GM19025 (cell line): ENCODE measurements around the gene ADAM20.
"Not testable (repeated sequence)": the region's sequence is repeated elsewhere in the genome, so short reads cannot be mapped to it uniquely, and the experiment has no call there.

Experiments used
- ATAC-seq: cut with Tn5 transposase; IDR thresholded peaks from one replicate; pipeline ENCODE4 v1.9.1; 2021; ENCODE audit warnings: mild to moderate bottlenecking, low read depth, moderate library complexity; ENCODE audit not compliant: unreplicated experiment

Gene ADAM20

DNA sequence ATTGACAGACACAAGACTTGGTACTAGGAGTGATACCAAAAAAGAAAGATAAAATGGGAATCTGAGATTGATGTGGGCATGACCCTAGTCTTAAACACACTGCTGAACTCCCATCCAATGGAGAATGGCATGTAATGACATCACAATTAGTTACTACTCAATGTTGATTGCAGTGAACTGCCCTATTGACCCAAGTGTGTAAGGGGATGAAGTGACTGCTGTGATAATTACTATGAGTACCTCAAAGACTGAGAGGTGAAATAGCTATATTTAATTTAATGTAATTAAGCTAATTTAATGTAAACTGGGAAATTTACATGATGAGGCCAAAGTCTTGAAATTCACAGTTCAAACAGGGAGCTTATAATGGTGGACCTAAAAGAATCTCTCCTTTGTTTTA, at the start of gene ADAM20:
Gene ADAM20 (minus strand): TSS at position 101 of the 400 bp plus-strand sequence. CDS start 10,247 bp downstream, outside the sequence.
- no peak for ATAC-seq

DNA sequence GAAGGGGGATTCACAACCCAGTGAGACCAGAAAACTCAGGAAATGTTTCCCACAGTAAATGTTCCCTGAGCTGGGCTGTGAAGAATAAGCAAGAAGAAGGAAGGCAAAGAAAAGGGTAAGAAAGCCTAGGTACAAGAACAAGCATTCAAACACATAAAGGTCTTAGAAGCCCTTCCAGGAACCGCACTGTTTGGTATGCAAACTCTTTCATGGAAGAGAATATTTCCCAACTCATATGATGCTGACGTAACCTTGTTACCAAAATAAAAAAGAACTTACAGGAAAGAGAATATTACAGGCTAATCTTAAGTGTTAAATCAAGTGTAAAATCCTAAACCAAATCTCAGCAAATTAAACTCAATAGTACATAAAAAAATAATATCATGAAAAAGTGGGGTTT, 42.1 kb upstream of the ADAM20 start:
- no peak for ATAC-seq

DNA sequence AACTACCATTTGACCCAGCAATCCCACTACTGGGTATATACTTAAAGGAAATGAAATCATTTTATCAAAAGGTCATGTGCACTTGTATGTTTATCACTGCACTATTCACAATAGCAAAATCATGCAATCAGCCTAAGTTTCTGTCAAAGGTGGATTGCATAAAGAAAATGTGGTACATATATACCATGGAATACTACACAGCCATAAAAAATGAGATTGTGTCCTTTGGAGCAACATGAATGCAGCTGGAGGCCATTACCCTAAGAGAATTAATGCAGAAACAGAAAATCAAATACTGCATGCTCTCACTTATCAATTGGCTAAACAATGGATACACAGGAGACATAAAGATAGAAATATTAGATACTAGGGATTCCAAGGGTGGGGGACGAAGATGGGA, 38.2 kb upstream of the ADAM20 start:
- ATAC-seq, result no peak

DNA sequence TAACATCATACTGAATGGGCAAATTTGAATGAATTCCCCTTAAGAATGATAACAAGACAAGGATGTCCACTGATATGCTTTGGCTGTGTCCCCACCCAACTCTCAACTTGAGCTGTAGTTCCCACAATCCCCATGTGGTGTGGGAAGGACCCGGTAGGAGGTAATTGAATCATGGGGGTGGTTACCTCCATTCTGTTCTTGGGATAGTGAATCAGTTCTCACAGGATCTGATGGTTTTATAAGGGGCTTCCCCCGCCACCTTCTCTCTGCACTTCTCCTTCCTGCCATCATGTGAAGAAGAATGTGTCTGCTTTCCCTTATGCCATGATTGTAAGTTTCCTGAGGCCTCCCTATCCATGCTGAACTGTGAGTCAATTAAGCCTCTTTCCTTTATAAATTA, 36.3 kb upstream of the ADAM20 start:
- ATAC-seq, result no peak

DNA sequence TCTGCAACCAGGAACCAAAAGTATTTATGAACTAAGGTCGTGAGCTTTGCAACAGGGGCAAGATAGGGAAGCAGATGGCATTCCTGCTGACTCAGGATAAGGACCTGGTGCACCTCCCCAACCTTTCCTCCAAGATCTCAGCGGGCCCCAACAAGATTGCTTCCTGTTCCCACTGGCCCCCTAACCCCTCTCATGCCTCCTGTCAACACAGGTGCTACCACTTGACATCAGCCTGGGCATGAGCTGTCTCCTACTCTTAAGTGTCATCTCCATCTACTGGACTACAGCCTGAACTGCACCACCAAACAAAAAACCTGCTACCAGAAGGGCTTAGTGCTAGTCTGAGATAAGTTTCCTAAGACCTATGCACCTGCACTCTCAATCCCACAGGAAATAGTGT, 33.0 kb upstream of the ADAM20 start:
- ATAC-seq, result no peak

DNA sequence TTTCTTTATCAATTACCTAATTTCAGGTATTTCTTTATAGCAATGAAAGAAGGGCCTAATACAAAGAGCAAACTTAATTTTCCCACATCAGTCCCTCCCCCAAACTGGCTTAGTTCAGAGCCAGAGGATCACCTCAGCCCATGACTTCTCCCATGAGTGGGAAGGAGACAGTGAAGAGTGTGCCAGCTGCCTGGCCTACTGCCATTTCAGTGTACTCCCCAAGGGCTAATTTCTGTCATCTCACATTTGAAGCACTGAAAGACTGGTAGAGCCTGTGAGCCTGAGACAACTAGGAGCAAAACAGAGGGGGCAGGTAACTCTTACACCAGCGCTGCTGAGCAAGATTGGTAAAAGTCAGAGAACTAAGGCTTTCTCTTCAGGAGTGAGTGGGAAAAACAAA, 29.1 kb upstream of the ADAM20 start:
- no peak for ATAC-seq

DNA sequence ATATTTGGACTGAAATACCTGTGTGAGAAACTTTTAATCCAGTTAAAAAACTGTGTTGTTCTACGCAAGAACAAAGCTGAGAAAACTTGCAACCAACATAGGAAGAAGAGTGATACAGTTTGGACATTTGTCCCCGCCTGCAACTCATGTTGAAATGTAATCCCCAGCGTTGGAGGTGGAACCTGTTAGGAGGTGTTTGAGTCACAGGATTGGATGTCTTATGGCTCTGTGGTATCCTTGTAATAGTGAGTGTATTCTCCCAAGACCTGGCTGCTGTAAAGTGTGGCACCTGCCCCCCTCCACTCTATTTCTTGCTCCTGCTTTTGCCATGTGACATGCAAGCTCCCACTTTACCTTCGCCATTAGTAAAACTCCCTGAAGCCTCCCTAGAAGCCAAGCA, 28.6 kb upstream of the ADAM20 start:
- ATAC-seq, result no peak

DNA sequence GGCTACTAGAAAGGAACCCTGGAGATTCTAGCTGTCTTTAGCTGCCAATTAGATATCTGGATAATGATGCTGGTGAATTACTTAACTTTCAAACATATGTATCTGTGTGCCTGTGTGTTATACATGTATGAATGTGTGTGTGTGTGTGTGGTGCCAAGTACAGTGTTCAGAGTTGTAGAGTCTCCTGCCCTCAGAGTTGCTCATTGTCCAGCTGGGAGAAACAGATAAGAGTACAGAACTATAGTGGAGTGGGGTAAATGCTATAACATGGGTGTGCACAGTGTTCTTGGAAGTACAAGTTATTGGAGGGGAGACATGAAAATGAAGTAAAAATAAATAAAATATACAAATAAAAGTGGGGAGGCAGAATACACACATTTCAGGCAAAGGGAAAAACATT, 23.6 kb upstream of the ADAM20 start:
- ATAC-seq, result no peak

DNA sequence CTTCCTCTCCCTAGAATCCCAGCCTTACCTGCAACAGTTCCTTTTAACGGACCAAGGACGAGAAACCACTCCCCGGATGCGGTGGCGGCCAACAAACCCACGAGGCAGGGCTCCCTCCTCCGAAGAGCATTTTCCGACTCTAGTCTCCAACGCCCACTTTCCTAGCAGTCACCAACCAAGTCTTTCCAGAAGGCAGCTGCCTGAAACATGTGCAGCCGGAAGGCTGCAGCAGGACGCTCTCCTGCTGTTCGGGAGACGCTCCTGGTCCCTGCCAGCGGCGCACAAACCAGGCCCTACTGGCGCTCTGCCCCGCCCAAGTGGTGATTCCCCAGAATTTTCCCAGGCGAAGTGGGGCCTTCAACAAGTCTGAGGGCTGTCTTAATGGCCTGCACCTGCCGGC, 21.1 kb upstream of the ADAM20 start:
- no peak for ATAC-seq

DNA sequence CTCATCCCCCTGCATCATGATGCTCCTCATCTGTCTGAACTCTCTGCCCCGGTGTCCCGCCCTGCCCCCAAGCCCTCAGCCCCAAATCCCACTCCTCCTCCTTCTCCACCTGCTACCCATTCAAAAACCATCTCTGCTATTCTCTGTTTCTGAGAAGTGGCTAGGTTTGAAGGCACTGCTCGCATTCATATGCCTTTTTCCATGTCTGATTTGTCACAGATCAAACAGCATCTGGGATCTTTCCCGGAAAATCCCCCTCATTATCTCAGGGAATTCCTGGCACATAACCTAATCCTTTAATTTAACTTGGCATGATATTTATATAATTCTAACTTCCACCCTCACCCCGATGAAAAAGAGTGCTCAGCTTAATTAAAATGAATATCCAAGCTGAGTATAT, 3.3 kb upstream of the ADAM20 start:
- no peak for ATAC-seq

DNA sequence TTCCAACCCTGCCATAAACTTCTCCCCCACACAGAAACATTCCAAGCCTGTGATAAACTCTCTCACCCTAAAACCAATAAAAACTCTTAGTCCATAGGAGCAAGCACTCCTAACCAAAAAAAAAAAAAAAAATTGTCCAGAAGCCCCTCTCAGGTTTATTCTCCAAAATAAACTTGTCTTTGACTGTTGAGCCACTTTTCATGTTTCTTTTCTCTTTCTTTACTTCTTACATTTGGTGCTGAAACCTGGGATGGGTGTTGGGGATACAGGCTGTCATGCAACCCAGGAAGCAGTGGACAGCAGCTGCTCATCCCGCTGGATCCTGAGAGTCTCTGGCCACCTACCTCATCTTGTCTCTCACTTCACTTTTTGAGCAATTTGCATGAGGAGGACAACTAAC, 2.0 kb upstream of the ADAM20 start:
- ATAC-seq, result no peak

DNA sequence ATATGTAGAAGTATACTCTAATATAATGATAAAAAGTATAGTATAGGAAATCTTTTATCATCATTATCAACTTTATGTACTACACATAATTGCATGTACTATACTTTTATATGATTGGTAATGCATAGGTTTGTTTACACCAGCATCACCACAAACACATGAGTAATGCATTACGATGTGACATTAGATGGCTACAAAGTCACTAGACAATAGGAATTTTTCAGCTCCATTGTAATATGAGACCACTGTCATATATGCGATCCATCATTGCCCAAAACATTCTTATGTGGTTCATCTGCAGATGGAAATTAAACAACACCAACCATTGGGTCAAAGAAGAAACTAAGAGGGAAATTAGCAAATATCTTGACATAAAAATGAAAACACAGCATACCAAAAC, 4.4 kb downstream of the ADAM20 start:
- ATAC-seq, result no peak

DNA sequence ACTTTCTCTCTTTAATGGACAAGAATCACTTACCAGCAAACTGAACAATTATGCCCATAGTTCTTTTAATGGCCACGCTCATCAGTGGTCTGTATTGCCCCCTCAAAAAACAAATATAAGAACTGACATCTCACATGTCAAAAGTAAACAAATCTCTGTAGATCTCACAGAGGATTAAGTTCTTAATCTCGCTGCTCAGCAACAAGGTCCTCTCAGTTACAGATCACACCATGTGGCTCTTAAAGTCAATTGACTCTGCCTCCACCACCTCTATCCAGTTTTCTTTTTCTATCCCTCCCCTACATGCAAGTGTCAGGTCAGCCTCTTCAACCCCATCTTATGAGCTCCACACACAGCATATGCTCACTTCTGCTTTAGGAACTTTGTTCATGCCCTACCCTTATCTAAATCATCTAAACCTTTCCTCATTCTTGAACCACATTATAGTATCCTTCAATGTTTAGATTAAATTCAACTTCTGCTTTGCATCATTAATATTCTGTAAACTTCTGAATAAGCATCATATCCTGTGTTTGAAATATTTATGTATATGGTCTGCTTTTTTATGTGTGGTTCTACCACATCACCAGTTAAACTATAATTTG, 7.2 kb downstream of the ADAM20 start:
- no peak for ATAC-seq

DNA sequence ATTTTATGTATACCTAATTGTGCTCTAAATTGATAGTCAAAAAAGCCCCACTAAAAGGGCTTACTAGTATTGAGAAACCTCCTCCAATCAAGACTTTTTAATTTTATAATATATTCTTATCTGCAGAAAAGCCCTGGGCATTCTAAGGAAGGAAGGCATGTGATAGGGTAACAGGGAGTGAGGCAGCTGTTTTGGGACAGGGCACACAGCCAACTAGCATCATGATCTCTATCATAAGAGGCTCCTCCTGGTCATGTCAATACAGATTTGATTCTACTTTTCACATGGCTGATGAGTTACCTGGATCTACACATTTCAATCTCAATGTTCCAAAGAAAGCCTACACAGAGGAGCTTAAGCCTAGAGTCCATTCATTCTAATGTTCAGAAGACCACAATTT, 9.1 kb downstream of the ADAM20 start:
- ATAC-seq, result no peak

DNA sequence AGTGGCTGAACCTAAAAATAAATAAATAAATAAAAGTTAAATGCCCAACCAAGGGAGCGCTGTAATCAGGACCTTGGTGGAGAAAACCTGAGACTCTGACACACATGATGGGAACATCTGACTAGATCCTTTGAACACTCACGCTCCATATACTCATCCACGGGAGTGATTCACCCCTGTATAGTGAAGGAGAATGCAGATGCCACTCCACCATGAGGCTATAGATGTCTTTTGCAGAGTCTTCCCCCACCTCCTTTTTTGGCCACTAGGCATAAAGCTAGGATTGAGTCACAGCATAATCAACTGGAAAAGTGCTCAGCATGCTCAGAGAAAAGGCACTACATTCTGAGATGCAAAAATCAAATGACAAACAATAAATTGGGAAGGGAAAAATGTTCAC, 19.0 kb downstream of the ADAM20 start:
- ATAC-seq, result no peak

DNA sequence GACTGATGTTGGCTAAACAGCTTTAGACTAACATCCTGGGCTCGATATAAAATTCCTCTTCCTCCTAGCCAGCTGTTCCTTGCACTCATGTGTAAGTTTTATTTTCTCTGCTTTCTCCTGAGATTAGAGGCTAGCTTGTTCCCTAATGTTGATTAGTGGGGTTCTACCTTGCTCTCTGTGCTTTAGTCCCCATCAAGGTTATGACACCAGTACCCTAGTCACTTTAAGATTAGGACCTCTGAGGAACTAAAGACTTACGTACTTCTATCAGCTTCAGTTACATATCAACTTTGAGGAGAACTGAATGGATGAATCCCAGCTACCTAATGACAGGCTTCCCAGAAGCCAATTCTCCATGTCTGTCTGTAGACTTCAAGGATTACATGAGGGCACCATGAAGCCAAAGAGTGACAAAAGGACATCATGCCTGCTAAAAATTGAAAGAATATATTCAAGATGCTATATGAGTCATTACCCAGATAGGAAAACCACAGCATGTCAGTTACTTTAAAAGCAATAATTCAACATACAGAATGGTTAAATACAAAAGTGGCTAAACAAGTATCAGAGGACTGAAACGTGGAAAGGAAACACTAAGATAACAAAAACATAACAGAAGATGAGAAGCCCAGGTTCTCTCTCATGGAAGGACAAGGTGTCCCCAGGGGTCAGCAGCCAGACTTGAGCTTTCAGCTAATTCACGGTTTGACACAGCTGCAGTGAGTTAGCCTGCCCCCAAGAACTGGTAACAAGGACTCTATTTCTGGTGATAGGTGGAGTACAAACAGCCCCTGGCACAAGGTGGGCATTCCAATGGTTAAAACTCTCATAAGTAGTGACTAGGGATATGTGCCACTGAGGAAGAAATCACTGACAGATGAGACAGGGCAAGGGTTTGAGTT, 20.4 kb downstream of the ADAM20 start:
- ATAC-seq, result no peak

DNA sequence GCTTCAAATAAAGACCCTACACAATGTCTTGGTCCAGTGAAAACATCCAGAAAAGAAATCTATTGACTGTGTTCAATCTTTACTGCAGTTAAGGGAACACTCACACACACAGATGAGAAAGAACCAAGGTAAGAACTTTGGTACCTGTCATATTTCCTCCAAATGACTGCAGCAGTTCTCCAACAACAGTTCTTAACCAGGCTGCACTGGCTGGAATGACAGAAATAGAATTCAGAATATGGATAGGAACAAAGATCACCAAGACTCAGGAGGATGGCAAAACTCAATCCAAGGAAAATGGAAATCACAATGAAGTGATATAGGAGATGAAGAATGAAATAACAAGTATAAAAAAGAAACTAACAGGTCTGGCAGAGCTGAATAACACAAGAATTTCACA, 36.6 kb downstream of the ADAM20 start:
- ATAC-seq, result no peak

DNA sequence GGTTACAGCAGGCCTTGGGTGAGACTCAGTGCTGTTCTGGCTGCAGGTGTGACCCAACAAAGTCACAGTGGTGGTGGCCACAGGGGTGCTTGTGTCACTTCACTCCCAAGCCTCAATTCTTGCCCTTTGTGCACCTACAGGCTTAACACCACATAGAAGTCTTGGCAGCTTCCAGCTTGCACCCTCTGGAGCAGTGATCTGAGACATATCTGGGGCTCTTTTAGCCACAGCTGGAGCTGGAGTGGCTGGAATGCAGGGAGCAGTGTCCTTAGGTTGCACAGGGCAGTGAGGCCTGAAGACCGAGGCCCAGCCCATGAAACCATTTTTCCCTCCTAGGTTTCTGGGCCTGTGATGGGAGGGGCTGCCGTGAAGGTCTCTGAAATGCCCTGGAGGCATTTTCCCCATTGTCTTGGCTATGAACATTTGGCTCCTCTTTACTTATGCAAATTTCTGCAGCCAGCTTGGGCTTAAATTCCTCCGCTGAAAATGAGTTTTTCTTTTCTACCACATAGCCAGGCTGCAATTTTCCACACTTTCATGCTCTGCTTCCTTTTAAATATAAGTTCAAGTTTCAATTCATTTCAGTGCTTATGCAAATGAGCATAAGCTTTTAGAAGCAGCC, 45.1 kb downstream of the ADAM20 start:
- ATAC-seq, result no peak

DNA sequence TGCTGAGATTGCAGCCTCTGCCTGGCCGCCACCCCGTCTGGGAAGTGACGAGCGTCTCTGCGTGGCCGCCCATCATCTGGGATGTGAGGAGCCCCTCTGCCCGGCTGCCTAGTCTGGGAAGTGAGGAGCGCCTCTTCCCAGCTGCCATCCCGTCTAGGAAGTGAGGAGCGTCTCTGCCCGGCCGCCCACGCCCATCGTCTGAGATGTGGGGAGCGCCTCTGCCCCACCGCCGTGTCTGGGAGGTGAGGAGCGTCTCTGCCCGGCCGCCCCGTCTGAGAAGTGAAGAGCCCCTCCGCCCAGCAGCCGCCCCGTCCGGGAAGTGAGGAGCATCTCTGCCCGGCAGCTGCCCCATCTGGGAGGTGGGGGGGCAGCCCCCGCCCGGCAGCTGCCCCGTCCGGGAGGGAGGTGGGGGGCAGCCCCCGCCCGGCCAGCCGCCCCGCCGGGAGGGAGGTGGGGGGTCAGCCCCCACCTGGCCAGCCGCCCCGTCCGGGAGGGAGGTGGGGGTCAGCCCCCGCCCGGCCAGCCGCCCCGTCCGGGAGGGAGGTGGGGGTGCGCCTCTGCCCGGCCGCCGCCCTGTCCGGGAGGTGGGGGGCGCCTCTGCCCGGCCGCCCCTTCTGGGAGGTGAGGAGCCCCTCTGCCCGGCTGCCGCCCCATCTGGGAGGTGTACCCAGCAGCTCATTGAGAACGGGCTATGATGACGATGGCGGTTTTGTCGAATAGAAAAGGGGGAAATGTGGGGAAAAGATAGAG, 57.3 kb downstream of the ADAM20 start:
- not testable (repeated sequence) for ATAC-seq

DNA sequence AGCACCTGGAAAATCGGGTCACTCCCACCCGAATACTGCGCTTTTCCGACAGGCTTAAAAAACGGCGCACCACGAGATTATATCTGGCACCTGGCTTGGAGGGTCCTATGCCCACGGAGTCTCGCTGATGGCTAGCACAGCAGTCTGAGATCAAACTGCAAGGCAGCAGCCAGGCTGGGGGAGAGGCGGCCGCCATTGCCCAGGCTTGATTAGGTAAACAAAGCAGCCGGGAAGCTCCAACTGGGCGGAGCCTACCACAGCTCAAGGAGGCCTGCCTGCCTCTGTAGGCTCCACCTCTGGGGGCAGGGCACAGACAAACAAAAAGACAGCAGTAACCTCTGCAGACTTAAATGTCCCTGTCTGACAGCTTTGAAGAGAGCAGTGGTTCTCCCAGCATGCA, 59.3 kb downstream of the ADAM20 start:
- not testable (repeated sequence) for ATAC-seq

DNA sequence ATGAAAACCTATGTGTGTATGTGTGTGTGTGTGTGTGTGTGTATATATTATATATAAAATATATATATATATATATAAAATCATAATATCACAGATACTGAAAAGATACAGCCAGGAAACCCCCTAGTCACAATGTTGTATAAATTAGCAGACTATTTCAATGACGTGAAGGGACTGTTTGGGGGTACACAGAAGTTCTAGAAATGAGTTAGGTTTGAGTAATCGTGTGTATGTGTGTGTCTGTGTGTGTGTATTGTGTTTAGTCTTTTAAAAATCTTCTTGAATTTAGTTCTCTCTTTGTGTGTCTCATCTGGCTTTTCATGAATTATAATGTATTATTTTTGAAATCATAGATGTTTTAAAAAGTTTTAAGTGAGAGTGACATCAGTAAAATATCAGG, 61.0 kb downstream of the ADAM20 start:
- no peak for ATAC-seq
